Smooth muscle cell (in vitro differentiated cells): ENCODE data around the gene SMLR1. TPM values are rescaled to one million over a fixed set of nuclear protein-coding genes. Genes with fewer than 3 reads are reported as not detected.

Experiments
- DNase-seq: peaks from one replicate; lab custom pipeline; 2025; ENCODE audit not compliant: unreplicated experiment; lab: John Stamatoyannopoulos, UW
- H2AFZ ChIP-seq: fragments of 200-600 bp; sonication (generic); 2 replicates; pipeline ENCODE4 v1.6.0; 2016; ENCODE audit warnings: antibody characterized with exemption, low read depth, mild to moderate bottlenecking
- H3F3A ChIP-seq: fragments of 200-600 bp; sonication (generic); 2 replicates; pipeline ENCODE4 v1.6.0; 2017; ENCODE audit warnings: antibody characterized with exemption, low read depth
- H3K27ac ChIP-seq: fragments of 200-600 bp; sonication (generic); 2 replicates; pipeline ENCODE4 v1.5.1; 2016; ENCODE audit warnings: low read depth, mild to moderate bottlenecking
- H3K27me3 ChIP-seq: fragments of 200-600 bp; sonication (generic); 2 replicates; pipeline ENCODE4 v1.6.1; 2016; ENCODE audit warnings: low read depth, mild to moderate bottlenecking
- H3K36me3 ChIP-seq: fragments of 200-600 bp; sonication (generic); 2 replicates; pipeline ENCODE4 v1.5.1; 2016; ENCODE audit warnings: low read depth
- H3K4me1 ChIP-seq: fragments of 200-600 bp; sonication (generic); 2 replicates; pipeline ENCODE4 v1.5.1; 2016; ENCODE audit warnings: low read depth
- H3K4me2 ChIP-seq: fragments of 200-600 bp; sonication (generic); 2 replicates; pipeline ENCODE4 v1.6.0; 2016; ENCODE audit warnings: mild to moderate bottlenecking
- H3K4me3 ChIP-seq: fragments of 200-600 bp; sonication (generic); 2 replicates; pipeline ENCODE4 v1.5.1; 2016; ENCODE audit warnings: mild to moderate bottlenecking
- H3K79me2 ChIP-seq: fragments of 200-600 bp; sonication (generic); 2 replicates; pipeline ENCODE4 v1.6.0; 2016; ENCODE audit warnings: low read depth, mild to moderate bottlenecking
- H3K9ac ChIP-seq: fragments of 200-600 bp; sonication (generic); 2 replicates; pipeline ENCODE4 v1.6.0; 2016; ENCODE audit warnings: low read depth
- H3K9me3 ChIP-seq: fragments of 200-600 bp; sonication (generic); replicated peaks from 2 replicates; pipeline ENCODE4 v1.5.1; 2016; ENCODE audit warnings: low read depth
- H4K20me1 ChIP-seq: fragments of 200-600 bp; sonication (generic); 2 replicates; pipeline ENCODE4 v1.6.0; 2016; ENCODE audit warnings: low read depth
- CTCF ChIP-seq: fragments of 200-600 bp; sonication (generic); IDR thresholded peaks from 2 replicates; pipeline ENCODE4 v1.5.1; 2017; ENCODE audit warnings: borderline replicate concordance, mild to moderate bottlenecking, antibody characterized with exemption; ENCODE audit not compliant: insufficient read depth, poor library complexity, severe bottlenecking
- WGBS: methylation state at CpG from one replicate; pipeline ENCODE4 v1.1.7; 2016; ENCODE audit warnings: low lambda C conversion rate; 5-methylcytosine and 5-hydroxymethylcytosine counted together
- polyA plus RNA-seq: library from polyadenylated mRNA; unstranded; fragments of >200 nt; fragmentation: Nextera tagmentation; extraction: Ambion mirVana; gene quantifications from 2 replicates; pipeline ENCODE4 v1.2.1, GENCODE V29; 2016
- total RNA-seq: library from RNA; depleted of rRNA; stranded (reverse); fragments of >200 nt; gene quantifications from 2 replicates; pipeline ENCODE4 v1.2.3, GENCODE V29; 2014

Gene SMLR1
- total and polyA plus RNA-seq, 2 experiments from 2014 or later, result not detected

GRCh38 chr6:130864344-130864743, 37.1 kb downstream of the SMLR1 start:
- no peak for TF ChIP-seq CTCF
- Histone ChIP-seq H3K27me3 (no peaks in the 10 kb centered on the region), H4K20me1 (no peaks in the 10 kb centered on the region), H3K36me3 (peaks cover 5% of the 10 kb centered on the region), H3K4me2 (no peak overlapping the region), H3K9ac (no peak overlapping the region), H3K9me3 (no peaks in the 10 kb centered on the region), H3K4me1 (no peaks in the 10 kb centered on the region), H3F3A (no peaks in the 10 kb centered on the region), H3K4me3 (no peak overlapping the region), H2AFZ (no peak overlapping the region), H3K79me2 (no peaks in the 10 kb centered on the region), H3K27ac (no peak overlapping the region)
- no peak for DNase-seq
- 92% methylated on average over 11 of the region's 11 CpGs for WGBS

GRCh38 chr6:130865793-130866192, 38.6 kb downstream of the SMLR1 start:
- H3K27me3 ChIP-seq, result no peaks in the 10 kb centered on the region
- H3K27ac ChIP-seq, result no peak overlapping the region
- WGBS, result 95% methylated on average over 4 of the region's 4 CpGs
- no peaks in the 10 kb centered on the region for H3K4me1 ChIP-seq
- H3K9ac ChIP-seq, result no peak overlapping the region
- H3K4me3 ChIP-seq, result no peak overlapping the region
- H3K36me3 ChIP-seq, result peaks cover 5% of the 10 kb centered on the region
- H3K4me2 ChIP-seq, result no peak overlapping the region
- H3K9me3 ChIP-seq, result no peaks in the 10 kb centered on the region
- H4K20me1 ChIP-seq, result no peaks in the 10 kb centered on the region
- no peak overlapping the region for H2AFZ ChIP-seq
- H3F3A ChIP-seq, result no peaks in the 10 kb centered on the region
- no peak for TF ChIP-seq CTCF
- DNase-seq, result no peak
- H3K79me2 ChIP-seq, result no peaks in the 10 kb centered on the region

- Histone ChIP-seq H3K4me2 (no peak overlapping the region), H3K4me1 (no peaks in the 10 kb centered on the region), H4K20me1 (no peaks in the 10 kb centered on the region), H3K4me3 (no peak overlapping the region), H3K27ac (no peak overlapping the region), H3K27me3 (no peaks in the 10 kb centered on the region), H2AFZ (no peak overlapping the region), H3K79me2 (no peaks in the 10 kb centered on the region), H3K9me3 (no peaks in the 10 kb centered on the region), H3K9ac (no peak overlapping the region), H3F3A (no peaks in the 10 kb centered on the region), H3K36me3 (no peaks in the 10 kb centered on the region)
- no peak for TF ChIP-seq CTCF
- DNase-seq, result no peak
- whole genome bisulfite sequencing, result 91% methylated on average over 10 of the region's 10 CpGs
Measured at GRCh38 chr6:130869681-130870080, 42.5 kb downstream of the SMLR1 start.

- H3K4me3 ChIP-seq, result no peak overlapping the region
- H3K9me3 ChIP-seq, result no peaks in the 10 kb centered on the region
- no peak overlapping the region for H3K9ac ChIP-seq
- no peak for TF ChIP-seq CTCF
- 98% methylated on average over 9 of the region's 9 CpGs for WGBS
- H4K20me1 ChIP-seq, result no peaks in the 10 kb centered on the region
- no peak overlapping the region for H3K27ac ChIP-seq
- H3K4me1 ChIP-seq, result no peaks in the 10 kb centered on the region
- H3K36me3 ChIP-seq, result no peaks in the 10 kb centered on the region
- no peak overlapping the region for H3K4me2 ChIP-seq
- H3F3A ChIP-seq, result no peaks in the 10 kb centered on the region
- DNase-seq, result no peak
- no peaks in the 10 kb centered on the region for H3K79me2 ChIP-seq
- H3K27me3 ChIP-seq, result no peaks in the 10 kb centered on the region
- H2AFZ ChIP-seq, result no peak overlapping the region
Measured at GRCh38 chr6:130870179-130870880, 43.1 kb downstream of the SMLR1 start.
